K562 (cell line): ENCODE data around the gene KCNAB1. TPM values are rescaled to one million over a fixed set of nuclear protein-coding genes. Genes with fewer than 3 reads are reported as not detected.

ENCODE experiments used
- ATAC-seq: fragments of 200-7000 bp; cut with Tn5 transposase; 3 replicates; pipeline ENCODE4 v1.9.1; 2020; ENCODE audit warnings: moderate library complexity
- BruUV-seq: library from RNA; stranded (reverse); fragments of 400-500 nt; replicated peaks from 2 replicates; lab custom pipeline; 2021; lab: Mats Ljungman, UMichigan
- CTCF ChIA-PET: fragments of 300-600 bp; formaldehyde crosslinking; extraction: SDS; loops from one replicate; lab custom pipeline; 2021; ENCODE audit warnings: low intra/inter-chr PET ratio; lab: Yijun Ruan, JAX
- POLR2A ChIA-PET: fragments of 300-600, 350-650 bp; sonication (Branson Sonifier 250); formaldehyde crosslinking; extraction: SDS; loops from one replicate; lab custom pipeline; 2021; ENCODE audit warnings: antibody characterized with exemption, inconsistent platforms; lab: Yijun Ruan, JAX
- DNase-seq, 4 experiments: peaks; one replicate each; pipeline versions ENCODE4 v3.0.0 to v3.0.0-alpha.2; 2011 to 2018; ENCODE audit warnings: low spot score in 3 of 4, mixed read lengths in 3 of 4; ENCODE audit errors: extremely low read depth in 1 of 4
- FAIRE-seq: peaks from 2 replicates; lab custom pipeline; 2011; peaks lifted over from hg19 to GRCh38; lab: Jason Lieb, UNC
- H2AFZ ChIP-seq: 2 replicates; pipeline ENCODE4 v1.6.0; 2011; ENCODE audit warnings: low read depth, low read length, control low read depth, inconsistent platforms
- H3K27ac ChIP-seq: fragments of 200-600 bp; 3 replicates; pipeline ENCODE4 v1.8.0; 2011; ENCODE audit warnings: low read depth, mild to moderate bottlenecking, control low read depth, inconsistent platforms, low read length, moderate library complexity, mixed read lengths; ENCODE audit errors: extremely low read depth
- H3K27me3 ChIP-seq, 2 experiments: fragments of 300-600 bp in 1 of 2; 2 replicates in 1 of 2; 3 replicates in 1 of 2; pipeline versions ENCODE4 v1.6.0 to v1.8.0; 2011; ENCODE audit warnings: inconsistent platforms in 2 of 2, low read length in 2 of 2, mild to moderate bottlenecking in 1 of 2, mixed read lengths in 1 of 2, moderate library complexity in 1 of 2; ENCODE audit not compliant: control insufficient read depth in 2 of 2, insufficient read depth in 2 of 2
- H3K36me3 ChIP-seq: fragments of 300-600 bp; 3 replicates; pipeline ENCODE4 v1.8.0; 2011; ENCODE audit warnings: mild to moderate bottlenecking, low read length, inconsistent platforms; ENCODE audit not compliant: control insufficient read depth, insufficient read depth
- H3K4me1 ChIP-seq, 2 experiments: fragments of 200-600 bp in 1 of 2; replicated peaks in 1 of 2; 2 replicates in 1 of 2; 3 replicates in 1 of 2; pipeline versions ENCODE4 v1.5.1 to v1.8.0; 2011; ENCODE audit warnings: inconsistent platforms in 2 of 2, low read length in 2 of 2, mild to moderate bottlenecking in 1 of 2, mixed read lengths in 1 of 2, moderate library complexity in 1 of 2; ENCODE audit not compliant: control insufficient read depth in 2 of 2, insufficient read depth in 2 of 2
- H3K4me2 ChIP-seq: 2 replicates; pipeline ENCODE4 v1.6.1; 2011; ENCODE audit warnings: low read length, control low read depth, inconsistent platforms, mixed read lengths; ENCODE audit not compliant: insufficient read depth
- H3K4me3 ChIP-seq: fragments of 200-600 bp; sonication (generic), shearing (Covaris generic); 2 replicates; pipeline ENCODE4 v1.5.1; 2016; ENCODE audit warnings: control low read depth, inconsistent platforms
- H3K79me2 ChIP-seq: fragments of 200-600 bp; 3 replicates; pipeline ENCODE4 v1.8.0; 2011; ENCODE audit warnings: low read length, inconsistent platforms; ENCODE audit not compliant: control insufficient read depth, insufficient read depth
- H3K9ac ChIP-seq, 2 experiments: 2 replicates each; pipeline versions ENCODE4 v1.6.0 to v1.6.1; 2011; ENCODE audit warnings: low read depth in 2 of 2, low read length in 2 of 2, control low read depth in 1 of 2, inconsistent platforms in 1 of 2, mild to moderate bottlenecking in 1 of 2, mixed read lengths in 1 of 2; ENCODE audit not compliant: insufficient read depth in 1 of 2
- H3K9me1 ChIP-seq: one replicate; pipeline ENCODE4 v1.6.0; 2011; ENCODE audit warnings: inconsistent platforms, mild to moderate bottlenecking, low read length, moderate library complexity; ENCODE audit not compliant: control insufficient read depth, insufficient read depth
- H3K9me3 ChIP-seq: replicated peaks from 2 replicates; pipeline ENCODE4 v1.5.1; 2011; ENCODE audit warnings: low read depth, low read length, inconsistent platforms; ENCODE audit not compliant: control insufficient read depth, insufficient read depth
- H4K20me1 ChIP-seq: replicated peaks from 2 replicates; pipeline ENCODE4 v1.6.1; 2011; ENCODE audit warnings: low read length, inconsistent platforms, mixed read lengths; ENCODE audit not compliant: control insufficient read depth, insufficient read depth
- CBFA2T3 ChIP-seq: fragments of 450-650 bp; IDR thresholded peaks from 2 replicates; pipeline ENCODE4 v1.6.1; 2017
- DEAF1 ChIP-seq: fragments of 450-650 bp; formaldehyde crosslinking; IDR thresholded peaks from 2 replicates; pipeline ENCODE4 v1.4.0; 2020; ENCODE audit warnings: mild to moderate bottlenecking, moderate library complexity
- FIP1L1 ChIP-seq: fragments of 200-400 bp; formaldehyde crosslinking; IDR thresholded peaks from 2 replicates; pipeline ENCODE4 v1.6.1; 2018; ENCODE audit warnings: mild to moderate bottlenecking, low read depth, low read length; ENCODE audit not compliant: poor library complexity, severe bottlenecking
- GATAD2B ChIP-seq: fragments of 450-650 bp; IDR thresholded peaks from 2 replicates; pipeline ENCODE4 v1.6.1; 2017; ENCODE audit warnings: mild to moderate bottlenecking, borderline replicate concordance
- HNRNPH1 ChIP-seq: fragments of 200-400 bp; formaldehyde crosslinking; optimal IDR thresholded peaks from 2 replicates; pipeline ENCODE3; 2017; ENCODE audit warnings: low read depth, mild to moderate bottlenecking, low read length, moderate library complexity
- ILF3 ChIP-seq: fragments of 450-650 bp; IDR thresholded peaks from 2 replicates; pipeline ENCODE4 v1.6.1; 2018; ENCODE audit warnings: antibody characterized with exemption, mild to moderate bottlenecking, moderate library complexity, borderline replicate concordance
- POLR2H ChIP-seq: IDR thresholded peaks from 2 replicates; pipeline ENCODE4 v1.6.1; 2016; ENCODE audit warnings: missing genetic modification characterization, low read depth, mild to moderate bottlenecking, control low read depth, missing compliant biosample characterization, moderate library complexity
- TAL1 ChIP-seq: fragments of 450-650 bp; IDR thresholded peaks from 2 replicates; pipeline ENCODE4 v1.6.1; 2016; ENCODE audit warnings: mild to moderate bottlenecking
- ZBTB8A ChIP-seq: fragments of 450-650 bp; IDR thresholded peaks from 2 replicates; pipeline ENCODE4 v1.6.1; 2018; ENCODE audit warnings: mild to moderate bottlenecking, moderate library complexity; ENCODE audit not compliant: partially characterized antibody
- ZNF311 ChIP-seq: fragments of 250-450 bp; sonication (Bioruptor Pico); IDR thresholded peaks from 2 replicates; pipeline ENCODE4 v1.4.0; 2020; ENCODE audit warnings: mild to moderate bottlenecking, moderate library complexity
- ZNF507 ChIP-seq: conservative IDR thresholded peaks from 2 replicates; pipeline ENCODE4 v1.6.1; 2017; ENCODE audit warnings: missing genetic modification characterization, missing compliant biosample characterization
- ZNF512 ChIP-seq: IDR thresholded peaks from 2 replicates; pipeline ENCODE4 v1.6.1; 2016; ENCODE audit warnings: missing genetic modification characterization, missing compliant biosample characterization
- ZNF780A ChIP-seq: fragments of 250-450 bp; sonication (Bioruptor Pico); IDR thresholded peaks from 2 replicates; pipeline ENCODE4 v1.5.0; 2021; ENCODE audit warnings: mild to moderate bottlenecking
- ZNF830 ChIP-seq: fragments of 250-450 bp; sonication (Bioruptor Pico); IDR thresholded peaks from 2 replicates; pipeline ENCODE4 v1.5.0; 2021; ENCODE audit warnings: mild to moderate bottlenecking
- WGBS: fragments of 100-300 bp; shearing (Covaris generic); methylation state at CpG from one replicate; pipeline ENCODE4 v1.1.6; 2016; ENCODE audit warnings: low coverage, mixed read lengths; ENCODE audit not compliant: insufficient coverage; ENCODE audit errors: missing lambda C conversion rate; 5-methylcytosine and 5-hydroxymethylcytosine counted together
- in situ Hi-C: fragments of 300-500 bp; cut with MboI; formaldehyde crosslinking; loops from 4 replicates; pipeline ENCODE4 v1.15.0; 2018; ENCODE audit warnings: inconsistent platforms, mixed read lengths
- intact Hi-C: fragments of 100-400 bp; cut with micrococcal nuclease; formaldehyde crosslinking; loops from 2 replicates; pipeline ENCODE4 v1.14.2; 2022
- polyA plus RNA-seq, 8 experiments: library from polyadenylated mRNA; depleted of rRNA in 4 of 8; stranded (reverse) in 5 of 8; unstranded in 3 of 8; fragments of >200 nt; fragmentation: Nextera tagmentation in 2 of 8; fragmentation: Illumina TruSeq in 1 of 8; extraction: Ambion mirVana in 2 of 8; extraction: Trizol in 1 of 8; gene quantifications; 2 replicates each; pipeline versions ENCODE4 v1.2.1 to v1.2.3, GENCODE V29; 2011 to 2014; ENCODE audit warnings: inconsistent platforms in 1 of 8, missing spikeins in 1 of 8
- total RNA-seq, 7 experiments: library from RNA; depleted of rRNA in 6 of 7; stranded (reverse); fragments of >200 nt in 6 of 7; fragmentation: Illumina TruSeq in 2 of 7; extraction: Trizol in 2 of 7; gene quantifications; 2 replicates each; pipeline versions ENCODE4 v1.2.1 to v1.2.3, GENCODE V29; 2011 to 2021; ENCODE audit warnings: low replicate concordance in 1 of 7
- TF ChIP-seq, protein P1 (sequence below): fragments of 250-450 bp; sonication (Bioruptor Pico); IDR thresholded peaks from 2 replicates; pipeline ENCODE4 v1.5.0; 2020; ENCODE audit warnings: mild to moderate bottlenecking, borderline replicate concordance

The KCNAB1 gene
- total and polyA plus RNA-seq, 9 of the 15 experiments (the other 6 are each of a cell fraction or from before 2014, with no cell fraction given), result 0.14 to 1.2 (median 0.51) TPM

DNA sequence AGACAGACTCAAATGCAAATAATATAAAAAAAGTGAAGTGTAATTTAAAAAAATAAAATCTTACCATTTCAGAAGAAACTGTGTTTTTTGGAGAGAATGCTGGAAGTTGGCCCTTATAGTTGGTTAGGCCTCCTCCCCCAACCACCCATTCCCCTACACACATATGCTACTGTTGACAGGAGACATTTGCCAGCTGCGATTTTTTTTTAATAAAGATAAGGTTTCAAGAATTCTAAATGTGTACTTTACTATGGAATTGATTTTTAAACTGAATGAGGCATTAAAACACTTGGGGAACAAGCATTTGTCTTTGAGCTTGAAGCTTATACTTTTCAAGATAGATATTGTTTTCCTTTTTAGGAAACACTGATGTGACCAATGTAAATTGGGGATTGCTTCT, 438.9 kb downstream of the KCNAB1 start:
- Histone ChIP-seq H4K20me1 (no peaks in the 10 kb centered on the region), H2AFZ (peak overlapping the region; percentile 42), H3K4me1 (peaks cover 0 to 17% of the 10 kb centered on the region in 2 experiments; a peak in 2 of 5 replicates), H3K79me2 (peaks cover 9% of the 10 kb centered on the region), H3K4me3 (no peak overlapping the region), H3K9ac (no peak overlapping the region), H3K27me3 (no peaks in the 10 kb centered on the region), H3K4me2 (no peak overlapping the region), H3K27ac (peak overlapping the region; percentile 8; the same call in 1 of the 3 replicates), H3K36me3 (no peaks in the 10 kb centered on the region), H3K9me1 (no peaks in the 10 kb centered on the region), H3K9me3 (0 out of 2 replicates have a peak, but pooled peaks cover 4% of the 10 kb centered on the region)
- DNase-seq (no peak), FAIRE-seq (no peak), ATAC-seq (no peak)
- CTCF ChIA-PET, result no interaction called here
- in situ Hi-C loops, result no loop called here
- no TSS peak for BruUV-seq
- intact Hi-C loops, result loop anchor here (10.0 kb wide), 1 partner anchor 255 kb away; no protein-coding TSS in a partner anchor
- WGBS, result 0% methylated on average over 1 of the region's 1 CpG
- POLR2A ChIA-PET, result interaction anchor here (0.6 to 1.1 kb wide), 2 partner anchors 14 to 26 kb away, joined by 3 to 4 read pairs; no protein-coding TSS in a partner anchor
- TF ChIP-seq ZNF311 (no peak), ILF3 (no peak), ZNF780A (CRISPR knock-in tag) (no peak), FIP1L1 (no peak), ZNF512 (tag) (no peak), ZNF830 (CRISPR knock-in tag) (no peak), ZNF507 (tag) (no peak), HNRNPH1 (no peak), TAL1 (no peak), DEAF1 (CRISPR knock-in tag) (no peak), ZBTB8A (no peak), POLR2H (tag) (no peak), CBFA2T3 (no peak), GATAD2B (no peak)
- TF ChIP-seq, protein P1, sequence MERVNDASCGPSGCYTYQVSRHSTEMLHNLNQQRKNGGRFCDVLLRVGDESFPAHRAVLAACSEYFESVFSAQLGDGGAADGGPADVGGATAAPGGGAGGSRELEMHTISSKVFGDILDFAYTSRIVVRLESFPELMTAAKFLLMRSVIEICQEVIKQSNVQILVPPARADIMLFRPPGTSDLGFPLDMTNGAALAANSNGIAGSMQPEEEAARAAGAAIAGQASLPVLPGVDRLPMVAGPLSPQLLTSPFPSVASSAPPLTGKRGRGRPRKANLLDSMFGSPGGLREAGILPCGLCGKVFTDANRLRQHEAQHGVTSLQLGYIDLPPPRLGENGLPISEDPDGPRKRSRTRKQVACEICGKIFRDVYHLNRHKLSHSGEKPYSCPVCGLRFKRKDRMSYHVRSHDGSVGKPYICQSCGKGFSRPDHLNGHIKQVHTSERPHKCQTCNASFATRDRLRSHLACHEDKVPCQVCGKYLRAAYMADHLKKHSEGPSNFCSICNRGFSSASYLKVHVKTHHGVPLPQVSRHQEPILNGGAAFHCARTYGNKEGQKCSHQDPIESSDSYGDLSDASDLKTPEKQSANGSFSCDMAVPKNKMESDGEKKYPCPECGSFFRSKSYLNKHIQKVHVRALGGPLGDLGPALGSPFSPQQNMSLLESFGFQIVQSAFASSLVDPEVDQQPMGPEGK, result no peak
